ENCODE data around the gene TP53I11.

TP53I11 gene

GRCh38 chr11:44926036-44926435 is 24.6 kb downstream of the TP53I11 start:
- ATAC-seq: no peak
- no peak for TF ChIP-seq CSDC2 (CRISPR knock-in tag; IDR thresholded peaks at IDR 0.05)
- no peak for TF ChIP-seq TOX (CRISPR knock-in tag; IDR thresholded peaks at IDR 0.05; ENCODE audit: borderline replicate concordance)
- TF ChIP-seq ESRRG (CRISPR knock-in tag; IDR thresholded peaks at IDR 0.05): no peak
- no peak for TF ChIP-seq RARB (CRISPR knock-in tag; IDR thresholded peaks at IDR 0.05)
- TF ChIP-seq PPARA (CRISPR knock-in tag; IDR thresholded peaks at IDR 0.05; ENCODE audit: borderline replicate concordance): no peak
- TF ChIP-seq ZNF8 (CRISPR knock-in tag; IDR thresholded peaks at IDR 0.05): no peak
- TF ChIP-seq POU6F1 (CRISPR knock-in tag; IDR thresholded peaks at IDR 0.05; ENCODE audit: borderline replicate concordance, low read depth): no peak
- TF ChIP-seq ZNF70 (CRISPR knock-in tag; IDR thresholded peaks at IDR 0.05): no peak
- TF ChIP-seq CSRNP3 (CRISPR knock-in tag; IDR thresholded peaks at IDR 0.05): no peak
- TF ChIP-seq ZC3H10 (CRISPR knock-in tag; IDR thresholded peaks at IDR 0.05): no peak
- TF ChIP-seq ARNTL (CRISPR knock-in tag; IDR thresholded peaks at IDR 0.05; ENCODE audit: borderline replicate concordance, low read depth): no peak
- no peak for TF ChIP-seq OSR1 (CRISPR knock-in tag; IDR thresholded peaks at IDR 0.05)
- no peak for TF ChIP-seq BACH2 (CRISPR knock-in tag; IDR thresholded peaks at IDR 0.05; ENCODE audit: borderline replicate concordance)
- no peak for TF ChIP-seq ZFP3 (CRISPR knock-in tag; IDR thresholded peaks at IDR 0.05)
- no peak for TF ChIP-seq ZFP30 (CRISPR knock-in tag; IDR thresholded peaks at IDR 0.05)
- TF ChIP-seq TSHZ2 (CRISPR knock-in tag; IDR thresholded peaks at IDR 0.05): no peak
- TF ChIP-seq PATZ1 (CRISPR knock-in tag; IDR thresholded peaks at IDR 0.05; ENCODE audit: borderline replicate concordance): no peak
- TF ChIP-seq SNAI2 (CRISPR knock-in tag; IDR thresholded peaks at IDR 0.05): no peak

GRCh38 chr11:44923806-44924205 is 26.9 kb downstream of the TP53I11 start:
- TF ChIP-seq ESRRG (CRISPR knock-in tag; IDR thresholded peaks at IDR 0.05): no peak
- no peak for TF ChIP-seq ZFP30 (CRISPR knock-in tag; IDR thresholded peaks at IDR 0.05)
- TF ChIP-seq GLIS3 (CRISPR knock-in tag; IDR thresholded peaks at IDR 0.05): no peak
- no peak for TF ChIP-seq ZFP3 (CRISPR knock-in tag; IDR thresholded peaks at IDR 0.05)
- no peak for ATAC-seq

GRCh38 chr11:44923115-44923514 is 27.6 kb downstream of the TP53I11 start:
- no peak for ATAC-seq
- no peak for TF ChIP-seq GLIS3 (CRISPR knock-in tag; IDR thresholded peaks at IDR 0.05)
- no peak for TF ChIP-seq SNAI2 (CRISPR knock-in tag; IDR thresholded peaks at IDR 0.05)
- TF ChIP-seq ARNTL (CRISPR knock-in tag; IDR thresholded peaks at IDR 0.05; ENCODE audit: borderline replicate concordance, low read depth): no peak
- TF ChIP-seq POU6F1 (CRISPR knock-in tag; IDR thresholded peaks at IDR 0.05; ENCODE audit: borderline replicate concordance, low read depth): no peak
- no peak for TF ChIP-seq ZNF8 (CRISPR knock-in tag; IDR thresholded peaks at IDR 0.05)
- TF ChIP-seq CSDC2 (CRISPR knock-in tag; IDR thresholded peaks at IDR 0.05): no peak
- TF ChIP-seq CREB5 (CRISPR knock-in tag; IDR thresholded peaks at IDR 0.05; ENCODE audit: low read depth): no peak
- TF ChIP-seq ZFP30 (CRISPR knock-in tag; IDR thresholded peaks at IDR 0.05): no peak
- no peak for TF ChIP-seq PPARA (CRISPR knock-in tag; IDR thresholded peaks at IDR 0.05; ENCODE audit: borderline replicate concordance)
- no peak for TF ChIP-seq TSHZ2 (CRISPR knock-in tag; IDR thresholded peaks at IDR 0.05)
- no peak for TF ChIP-seq BACH2 (CRISPR knock-in tag; IDR thresholded peaks at IDR 0.05; ENCODE audit: borderline replicate concordance)
